GM12872 (cell line): ENCODE data around the gene SEZ6.

ENCODE experiments used
- TF ChIP-seq, protein P1 (sequence below): IDR thresholded peaks from 3 replicates; pipeline ENCODE4 v1.5.1; 2011; ENCODE audit warnings: low read depth, mild to moderate bottlenecking, low read length, moderate library complexity; ENCODE audit not compliant: insufficient read depth

Gene SEZ6

DNA sequence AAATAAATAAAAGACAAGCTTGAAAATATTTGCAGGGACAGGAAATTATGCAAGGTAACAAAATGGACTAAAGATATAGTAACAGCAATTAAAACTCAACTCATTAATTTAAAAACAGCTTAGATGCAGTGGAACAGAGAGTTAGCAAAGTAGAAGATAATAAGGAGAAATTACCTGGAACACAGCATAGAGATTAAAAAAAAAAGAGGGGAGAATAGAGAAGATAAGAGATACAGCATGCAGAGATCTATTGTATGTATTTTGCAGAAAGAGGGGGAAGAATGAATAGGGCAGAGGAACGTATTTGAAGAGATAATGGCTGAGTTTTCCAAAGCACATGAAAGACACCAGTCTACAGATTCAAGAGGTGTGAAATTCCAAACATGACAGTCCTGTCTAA is 28.7 kb upstream of the SEZ6 start:
- TF ChIP-seq, protein P1, sequence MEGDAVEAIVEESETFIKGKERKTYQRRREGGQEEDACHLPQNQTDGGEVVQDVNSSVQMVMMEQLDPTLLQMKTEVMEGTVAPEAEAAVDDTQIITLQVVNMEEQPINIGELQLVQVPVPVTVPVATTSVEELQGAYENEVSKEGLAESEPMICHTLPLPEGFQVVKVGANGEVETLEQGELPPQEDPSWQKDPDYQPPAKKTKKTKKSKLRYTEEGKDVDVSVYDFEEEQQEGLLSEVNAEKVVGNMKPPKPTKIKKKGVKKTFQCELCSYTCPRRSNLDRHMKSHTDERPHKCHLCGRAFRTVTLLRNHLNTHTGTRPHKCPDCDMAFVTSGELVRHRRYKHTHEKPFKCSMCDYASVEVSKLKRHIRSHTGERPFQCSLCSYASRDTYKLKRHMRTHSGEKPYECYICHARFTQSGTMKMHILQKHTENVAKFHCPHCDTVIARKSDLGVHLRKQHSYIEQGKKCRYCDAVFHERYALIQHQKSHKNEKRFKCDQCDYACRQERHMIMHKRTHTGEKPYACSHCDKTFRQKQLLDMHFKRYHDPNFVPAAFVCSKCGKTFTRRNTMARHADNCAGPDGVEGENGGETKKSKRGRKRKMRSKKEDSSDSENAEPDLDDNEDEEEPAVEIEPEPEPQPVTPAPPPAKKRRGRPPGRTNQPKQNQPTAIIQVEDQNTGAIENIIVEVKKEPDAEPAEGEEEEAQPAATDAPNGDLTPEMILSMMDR, result no peak

DNA sequence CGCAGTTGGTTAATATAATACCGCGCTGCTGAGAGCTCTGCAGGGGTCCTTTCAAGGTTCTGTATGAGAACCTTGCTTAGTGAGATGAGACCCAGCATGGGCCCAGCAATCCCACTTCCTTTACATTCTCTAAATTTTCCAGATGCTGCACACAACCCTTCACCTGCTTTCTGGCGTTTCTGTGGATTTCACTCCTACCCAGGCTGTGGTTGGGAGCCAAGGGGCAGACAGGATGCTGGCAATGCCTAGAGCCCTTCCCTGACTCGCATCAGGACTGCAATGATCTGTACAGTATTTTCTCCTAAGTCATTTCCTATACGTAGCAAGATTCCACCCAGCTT is 27.0 kb upstream of the SEZ6 start:
- TF ChIP-seq, protein P1, result no peak

DNA sequence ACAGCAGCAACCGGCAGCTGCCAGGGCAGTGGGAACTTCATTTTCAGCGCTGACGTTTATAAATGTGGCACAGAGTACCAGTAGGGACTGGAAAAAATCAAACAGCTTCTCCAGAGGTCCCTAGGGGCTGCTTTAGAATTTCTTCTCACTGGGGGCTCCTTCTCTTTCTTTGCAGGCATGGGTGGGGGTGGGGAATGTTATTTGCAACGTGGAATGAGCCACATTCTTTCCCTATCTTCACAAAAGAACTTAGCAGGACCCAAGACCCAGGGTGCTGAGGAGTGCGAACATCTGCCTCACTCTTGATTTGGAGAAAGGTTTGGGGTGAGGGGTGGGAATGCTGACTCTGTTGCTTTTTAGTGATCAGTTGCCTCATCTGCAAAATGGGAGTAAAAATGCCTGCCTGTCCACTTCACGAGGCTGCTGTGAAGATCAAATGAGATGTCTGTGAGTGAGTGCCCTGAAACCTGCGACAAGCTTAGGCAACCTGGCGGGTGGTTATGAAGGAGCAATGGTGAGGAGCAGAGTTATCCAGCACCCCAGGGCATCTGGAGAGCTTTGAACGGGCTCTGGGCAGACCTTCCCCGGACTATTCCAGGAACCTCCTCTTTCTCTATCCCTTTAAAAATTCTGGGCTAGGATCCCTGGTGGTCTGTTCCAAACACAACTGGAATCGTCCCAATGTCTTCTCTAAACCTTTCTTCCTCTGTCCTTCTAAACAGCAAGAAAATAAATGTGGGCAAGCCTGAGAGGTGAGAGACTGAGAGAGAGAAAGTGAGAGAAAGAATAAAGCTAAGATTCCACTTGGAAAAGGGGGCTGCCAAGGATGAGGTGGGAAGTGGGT is 26.4 kb upstream of the SEZ6 start:
- TF ChIP-seq, protein P1, result no peak

DNA sequence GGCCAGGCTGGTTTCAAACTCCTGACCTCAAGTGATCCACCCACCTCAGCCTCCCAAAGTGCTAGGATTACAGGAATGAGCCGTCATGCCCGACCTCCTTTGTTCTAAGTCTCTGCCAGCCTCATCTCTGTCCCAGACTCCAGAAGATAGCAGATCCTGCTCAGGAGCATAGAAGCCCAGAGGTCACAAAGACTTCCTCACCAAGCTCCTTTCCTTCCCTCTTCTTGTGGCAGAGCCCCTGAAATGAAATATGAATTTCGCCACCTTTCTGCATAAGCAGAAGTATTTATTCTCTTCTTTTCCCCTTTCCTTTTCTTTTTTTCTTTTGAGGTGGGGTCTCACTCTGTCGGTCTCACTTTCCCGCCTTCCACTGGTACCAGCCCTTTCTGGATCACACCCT is 25.7 kb upstream of the SEZ6 start:
- TF ChIP-seq, protein P1, result no peak

DNA sequence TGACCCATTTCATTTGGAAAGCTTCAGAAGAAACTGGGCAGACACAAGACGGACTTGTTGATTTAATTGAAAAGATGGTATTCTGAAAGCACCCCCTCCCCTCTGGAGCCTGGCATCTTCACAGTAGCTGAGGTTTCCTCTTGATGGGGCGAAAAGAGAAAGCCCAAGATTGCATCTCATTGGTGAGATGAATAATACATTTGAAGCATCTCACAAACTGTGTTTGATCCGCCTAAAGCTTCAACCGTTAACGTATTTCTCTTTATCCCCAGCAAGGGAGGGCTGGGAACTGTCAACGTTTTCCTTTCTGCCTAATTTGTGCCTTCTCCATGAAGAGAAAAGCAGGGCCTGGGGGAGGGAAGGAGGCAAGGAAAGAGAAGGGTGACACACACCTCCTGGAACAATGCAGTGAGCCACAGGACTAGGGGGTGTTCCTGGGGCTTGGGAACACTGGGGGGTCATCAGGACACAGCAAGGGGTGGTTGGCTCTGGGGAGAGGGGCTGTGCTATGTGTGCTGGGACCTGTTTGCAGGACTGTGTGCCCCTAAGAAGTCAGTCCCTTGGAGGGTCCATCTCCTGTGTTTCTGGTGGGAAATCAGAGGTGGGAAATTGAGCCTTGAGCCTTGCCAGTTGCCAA is 18.6 kb upstream of the SEZ6 start:
- TF ChIP-seq, protein P1, result no peak

DNA sequence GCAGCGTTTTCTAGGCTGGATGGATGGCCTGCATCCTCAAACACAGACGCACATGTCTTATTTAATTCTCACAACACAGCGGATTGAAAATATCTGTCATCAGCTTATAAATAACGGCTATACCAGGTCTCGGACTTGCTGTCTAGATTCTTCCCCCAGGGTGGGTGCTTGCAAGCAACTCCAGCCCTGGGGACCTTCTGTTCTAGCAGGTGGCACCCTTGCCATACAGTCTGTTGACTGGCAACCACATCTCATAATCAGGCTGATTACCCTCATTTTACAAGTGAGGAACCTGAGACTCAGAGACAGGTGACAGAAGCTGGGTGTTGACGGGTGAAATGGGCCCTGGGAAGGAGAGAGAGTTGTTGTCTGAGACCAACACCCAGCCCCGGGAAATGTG is 16.2 kb upstream of the SEZ6 start:
- TF ChIP-seq, protein P1, result no peak

DNA sequence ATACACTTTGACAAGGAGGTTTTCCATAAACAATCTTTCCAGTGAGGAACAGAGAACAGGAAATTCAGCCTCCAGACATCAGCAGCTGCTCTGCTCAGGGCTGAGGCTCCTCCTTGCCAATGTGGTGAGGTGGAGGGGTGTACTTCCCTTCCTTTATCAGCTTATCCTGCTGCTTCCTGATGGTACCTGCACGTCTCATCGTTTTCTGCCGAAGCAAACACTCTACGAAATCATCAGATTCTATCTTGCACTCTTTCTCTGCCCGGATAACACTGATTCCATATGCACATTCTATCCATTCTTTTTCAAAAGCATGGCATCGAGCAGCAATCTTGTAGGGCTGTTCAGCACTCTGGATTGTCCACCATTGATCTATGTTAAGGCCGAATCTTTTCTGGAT is 15.4 kb upstream of the SEZ6 start:
- TF ChIP-seq, protein P1, result no peak
